H1 (cell line): Measurements from ENCODE around the gene ZFP1. TPM values are rescaled to one million over a fixed set of nuclear protein-coding genes. Genes with fewer than 3 reads are reported as not detected.

Source experiments
- CTCF ChIA-PET: fragments of 300-600 bp; sonication (Branson Sonifier 250); formaldehyde crosslinking; loops from one replicate; lab custom pipeline; 2021; ENCODE audit not compliant: partially characterized antibody; lab: Charles Lee
- POLR2A ChIA-PET: fragments of 300-600 bp; sonication (Branson Sonifier 250); formaldehyde crosslinking; loops from one replicate; lab custom pipeline; 2021; ENCODE audit warnings: inconsistent platforms; ENCODE audit not compliant: partially characterized antibody; lab: Charles Lee
- DNase-seq, 2 experiments: peaks; one replicate each; pipeline versions ENCODE4 v3.0.0 to v3.0.0-alpha.2; 2010 to 2022; ENCODE audit warnings: low spot score in 2 of 2, low read depth in 1 of 2, mixed read lengths in 1 of 2
- FAIRE-seq: peaks from 2 replicates; lab custom pipeline; 2011; peaks lifted over from hg19 to GRCh38; lab: Jason Lieb, UNC
- H2AFZ ChIP-seq: 2 replicates; pipeline ENCODE4 v1.8.1; 2012; ENCODE audit warnings: low read length, inconsistent platforms
- H2AK5ac ChIP-seq: 2 replicates; pipeline ENCODE4 v1.6.1; 2013; ENCODE audit warnings: low read depth, low read length
- H2BK120ac ChIP-seq: replicated peaks from 2 replicates; pipeline ENCODE3; 2013; ENCODE audit warnings: low read depth, low read length, inconsistent platforms
- H2BK12ac ChIP-seq: 2 replicates; pipeline ENCODE4 v1.6.1; 2013; ENCODE audit warnings: low read depth, low read length
- H2BK15ac ChIP-seq: 2 replicates; pipeline ENCODE4 v1.6.1; 2013; ENCODE audit warnings: low read length
- H2BK20ac ChIP-seq: 2 replicates; pipeline ENCODE4 v1.6.1; 2013; ENCODE audit warnings: low read length
- H2BK5ac ChIP-seq: 2 replicates; pipeline ENCODE4 v1.6.1; 2013; ENCODE audit warnings: low read depth, low read length
- H3K14ac ChIP-seq: 2 replicates; pipeline ENCODE4 v1.6.1; 2013; ENCODE audit warnings: inconsistent platforms; ENCODE audit not compliant: insufficient read length
- H3K18ac ChIP-seq: 2 replicates; pipeline ENCODE4 v1.6.1; 2013; ENCODE audit warnings: low read length; ENCODE audit errors: extremely low read depth
- H3K23ac ChIP-seq: 2 replicates; pipeline ENCODE4 v1.6.1; 2013; ENCODE audit warnings: inconsistent platforms; ENCODE audit not compliant: insufficient read length
- H3K23me2 ChIP-seq: 2 replicates; pipeline ENCODE4 v1.6.1; 2013; ENCODE audit warnings: low read depth, low read length
- H3K27ac ChIP-seq: 2 replicates; pipeline ENCODE4 v1.6.1; 2011; ENCODE audit warnings: low read depth, low read length, inconsistent platforms
- H3K27me3 ChIP-seq, 4 experiments: replicated peaks in 1 of 4; 1 replicate in 1 of 4; 2 replicates in 3 of 4; pipeline versions ENCODE4 v1.6.1 to v1.8.1; 2011 to 2013; ENCODE audit warnings: low read length in 3 of 4, mild to moderate bottlenecking in 3 of 4, inconsistent platforms in 2 of 4, mixed read lengths in 2 of 4, moderate library complexity in 1 of 4; ENCODE audit not compliant: control insufficient read depth in 3 of 4, insufficient read depth in 3 of 4; ENCODE audit errors: extremely low read depth in 1 of 4
- H3K36me3 ChIP-seq, 4 experiments: 2 replicates each; pipeline versions ENCODE4 v1.6.1 to v1.8.1; 2011 to 2013; ENCODE audit warnings: mild to moderate bottlenecking in 4 of 4, low read length in 3 of 4, moderate library complexity in 2 of 4, control low read depth in 1 of 4, inconsistent platforms in 1 of 4; ENCODE audit not compliant: insufficient read depth in 4 of 4, control insufficient read depth in 2 of 4
- H3K4ac ChIP-seq: replicated peaks from 2 replicates; pipeline ENCODE3; 2013; ENCODE audit warnings: low read length, low read depth, mixed read lengths, inconsistent platforms; ENCODE audit not compliant: insufficient read length
- H3K4me1 ChIP-seq, 4 experiments: replicated peaks in 1 of 4; 1 replicate in 1 of 4; 2 replicates in 3 of 4; pipeline versions ENCODE4 v1.6.1 to v1.8.1; 2011 to 2013; ENCODE audit warnings: low read length in 3 of 4, inconsistent platforms in 2 of 4, mixed read lengths in 1 of 4; ENCODE audit not compliant: insufficient read depth in 4 of 4, control insufficient read depth in 3 of 4
- H3K4me2 ChIP-seq, 2 experiments: 2 replicates each; pipeline versions ENCODE4 v1.6.1 to v1.8.1; 2011 to 2013; ENCODE audit warnings: low read depth in 2 of 2, low read length in 2 of 2, control low read depth in 1 of 2, inconsistent platforms in 1 of 2, mild to moderate bottlenecking in 1 of 2; ENCODE audit not compliant: insufficient read depth in 1 of 2
- H3K4me3 ChIP-seq, 4 experiments: fragments of 200-600, 300-600 bp in 1 of 4; sonication (generic), shearing (Covaris generic), sonication (Bioruptor Twin) in 1 of 4; 2 replicates each; pipeline versions ENCODE4 v1.5.1 to v1.8.1; 2011 to 2016; ENCODE audit warnings: low read length in 4 of 4, low read depth in 3 of 4, control low read depth in 2 of 4, inconsistent platforms in 2 of 4, mild to moderate bottlenecking in 2 of 4, mixed read lengths in 1 of 4, moderate library complexity in 1 of 4; ENCODE audit not compliant: insufficient read depth in 2 of 4; ENCODE audit errors: extremely low read depth in 1 of 4
- H3K56ac ChIP-seq: replicated peaks from 2 replicates; pipeline ENCODE3; 2013; ENCODE audit warnings: low read depth, mild to moderate bottlenecking, mixed read lengths, low read length, inconsistent platforms; ENCODE audit not compliant: insufficient read length
- H3K79me1 ChIP-seq: 2 replicates; pipeline ENCODE4 v1.6.1; 2013; ENCODE audit warnings: low read depth, low read length, control low read depth
- H3K79me2 ChIP-seq, 2 experiments: 2 replicates each; pipeline versions ENCODE4 v1.6.1 to v1.8.1; 2012 to 2013; ENCODE audit warnings: low read length in 2 of 2, mild to moderate bottlenecking in 2 of 2, inconsistent platforms in 1 of 2; ENCODE audit not compliant: insufficient read depth in 2 of 2, control insufficient read depth in 1 of 2
- H3K9ac ChIP-seq, 4 experiments: replicated peaks in 1 of 4; 1 replicate in 1 of 4; 2 replicates in 3 of 4; pipeline versions ENCODE4 v1.6.1 to v1.8.1; 2011 to 2013; ENCODE audit warnings: low read depth in 3 of 4, low read length in 3 of 4, control low read depth in 2 of 4, mild to moderate bottlenecking in 2 of 4, moderate library complexity in 2 of 4, inconsistent platforms in 1 of 4; ENCODE audit errors: extremely low read depth in 1 of 4
- H3K9me3 ChIP-seq, 2 experiments: 2 replicates each; pipeline versions ENCODE4 v1.6.1 to v1.8.1; 2012 to 2013; ENCODE audit warnings: mild to moderate bottlenecking in 2 of 2, moderate library complexity in 2 of 2, control low read depth in 1 of 2, inconsistent platforms in 1 of 2, low read depth in 1 of 2, low read length in 1 of 2, mixed read lengths in 1 of 2; ENCODE audit not compliant: insufficient read depth in 2 of 2
- H4K20me1 ChIP-seq, 2 experiments: replicated peaks in 1 of 2; 2 replicates each; pipeline versions ENCODE3 to v1.8.1; 2011 to 2013; ENCODE audit warnings: inconsistent platforms in 2 of 2, low read length in 2 of 2, mild to moderate bottlenecking in 1 of 2; ENCODE audit not compliant: insufficient read depth in 2 of 2, control insufficient read depth in 1 of 2
- H4K5ac ChIP-seq: 2 replicates; pipeline ENCODE4 v1.6.1; 2013; ENCODE audit warnings: low read length, low read depth, mixed read lengths, inconsistent platforms; ENCODE audit not compliant: insufficient read length
- H4K8ac ChIP-seq: 2 replicates; pipeline ENCODE4 v1.8.0; 2013; ENCODE audit warnings: mild to moderate bottlenecking, moderate library complexity, low read length, inconsistent platforms; ENCODE audit not compliant: insufficient read depth; ENCODE audit errors: extremely low read depth
- H4K91ac ChIP-seq: replicated peaks from 2 replicates; pipeline ENCODE3; 2013; ENCODE audit warnings: low read length, mixed read lengths, inconsistent platforms; ENCODE audit not compliant: insufficient read length
- CREB1 ChIP-seq: IDR thresholded peaks from 2 replicates; pipeline ENCODE4 v1.6.1; 2012; ENCODE audit warnings: inconsistent platforms
- PHF8 ChIP-seq: fragments of 200-600 bp; sonication (generic); conservative IDR thresholded peaks from 2 replicates; pipeline ENCODE4 v1.7.1; 2012; ENCODE audit warnings: low read depth, mild to moderate bottlenecking, inconsistent platforms, low read length, moderate library complexity
- WGBS, 2 experiments: shearing (Covaris generic) in 1 of 2; methylation state at CpG; one replicate each; pipeline versions ENCODE4 v1.1.6 to v1.1.7; 2013 to 2015; ENCODE audit warnings: low lambda C conversion rate in 2 of 2, mixed read lengths in 2 of 2, inconsistent platforms in 1 of 2, low coverage in 1 of 2, missing lambda C conversion rate in 1 of 2; ENCODE audit not compliant: insufficient replicate concordance in 2 of 2, insufficient coverage in 1 of 2, insufficient read length in 1 of 2; ENCODE audit errors: extremely low coverage in 1 of 2, missing lambda C conversion rate in 1 of 2; 5-methylcytosine and 5-hydroxymethylcytosine counted together
- polyA plus RNA-seq, 7 experiments: library from polyadenylated mRNA; depleted of rRNA in 3 of 7; stranded (reverse) in 5 of 7; unstranded in 2 of 7; fragments of >200 nt in 5 of 7; fragments of 200-250 nt in 2 of 7; gene quantifications; 1 replicate in 5 of 7; 2 replicates in 1 of 7; 4 replicates in 1 of 7; pipeline versions ENCODE4 v1.2.1 to v1.2.3, GENCODE V29; 2011 to 2013; ENCODE audit warnings: missing spikeins in 2 of 7, mixed read lengths in 2 of 7
- total RNA-seq: library from RNA; stranded (reverse); fragmentation: NEBNext Ultra II Directional; extraction: Animal tissue kit (Norgen Biotek cat#: 25700); gene quantifications from 2 replicates; pipeline ENCODE4 v1.2.1, GENCODE V29; 2021

ZFP1 gene
- total and polyA plus RNA-seq, 2 of the 8 experiments (the other 6 are each of a cell fraction or from before 2014, with no cell fraction given): 4.0 to 11.2 TPM

- WGBS, 2 experiments: 88% methylated on average over 27 of the region's 27 CpGs; no CpG with 5 or more reads in 1 of the 2 experiments
- POLR2A ChIA-PET: interaction anchor here (0.6 to 6.0 kb wide), 9 partner anchors 10 to 410 kb away, joined by 3 to 62 read pairs (median 4); partner anchors contain the start of genes WDR59 and ZNRF1
- H4K5ac ChIP-seq: no peak overlapping the region
- peaks cover 9 to 46% (median 36%) of the 10 kb centered on the region in 4 experiments for H3K4me1 ChIP-seq
- peaks cover 0 to 4% of the 10 kb centered on the region in 2 experiments; a peak in 1 of 4 replicates for H3K79me2 ChIP-seq
- no peak overlapping the region for H2BK120ac ChIP-seq
- no peak overlapping the region for H3K56ac ChIP-seq
- peaks cover 3 to 7% of the 10 kb centered on the region in 2 experiments for H4K20me1 ChIP-seq
- H3K23me2 ChIP-seq: no peaks in the 10 kb centered on the region; the same call in 1 of the 2 replicates
- peaks cover 2% of the 10 kb centered on the region for H3K79me1 ChIP-seq
- peak overlapping the region in 1 of 2 experiments; percentile 20; a peak in 2 of 4 replicates for H3K4me2 ChIP-seq
- no peak overlapping the region for H3K14ac ChIP-seq
- peak overlapping the region; percentile 82; the same call in 1 of the 2 replicates for H2AK5ac ChIP-seq
- TF ChIP-seq CREB1 (no peak), PHF8 (no peak)
- TF ChIP-seq, all 59 proteins: peak for 0
- Histone ChIP-seq H4K8ac (no peak overlapping the region), H3K9ac (0 out of 7 replicates have a peak overlapping the region, but pooled peaks of 1 of the 4 experiments have one; percentile 4), H2BK15ac (peak overlapping the region; percentile 29; the same call in 1 of the 2 replicates), H2BK20ac (no peak overlapping the region), H3K27me3 (no peaks in the 10 kb centered on the region), H3K4me3 (no peak overlapping the region), H4K91ac (peak overlapping the region; percentile 22), H2BK12ac (peak overlapping the region; percentile 68; the same call in 1 of the 2 replicates), H3K23ac (no peak overlapping the region), H3K18ac (no peak overlapping the region; the same call in 1 of the 2 replicates), H2AFZ (no peak overlapping the region), H3K27ac (no peak overlapping the region), H3K4ac (peak overlapping the region; percentile 16), H3K36me3 (peaks cover 0 to 13% (median 3%) of the 10 kb centered on the region in 4 experiments; a peak in 4 of 8 replicates), H3K9me3 (no peaks in the 10 kb centered on the region), H2BK5ac (no peak overlapping the region)
- CTCF ChIA-PET: interaction anchor here (0.5 to 16.3 kb wide), 12 partner anchors 10 to 124 kb away, joined by 3 to 171 read pairs (median 4); partner anchors contain the start of genes WDR59 and ZNRF1
- no peak for DNase-seq
- no peak for FAIRE-seq
Observed at GRCh38 chr16:75108792-75109731, 39.3 kb upstream of the ZFP1 start.
